Measurements from ENCODE around the gene DRAXIN.

DRAXIN gene

DNA sequence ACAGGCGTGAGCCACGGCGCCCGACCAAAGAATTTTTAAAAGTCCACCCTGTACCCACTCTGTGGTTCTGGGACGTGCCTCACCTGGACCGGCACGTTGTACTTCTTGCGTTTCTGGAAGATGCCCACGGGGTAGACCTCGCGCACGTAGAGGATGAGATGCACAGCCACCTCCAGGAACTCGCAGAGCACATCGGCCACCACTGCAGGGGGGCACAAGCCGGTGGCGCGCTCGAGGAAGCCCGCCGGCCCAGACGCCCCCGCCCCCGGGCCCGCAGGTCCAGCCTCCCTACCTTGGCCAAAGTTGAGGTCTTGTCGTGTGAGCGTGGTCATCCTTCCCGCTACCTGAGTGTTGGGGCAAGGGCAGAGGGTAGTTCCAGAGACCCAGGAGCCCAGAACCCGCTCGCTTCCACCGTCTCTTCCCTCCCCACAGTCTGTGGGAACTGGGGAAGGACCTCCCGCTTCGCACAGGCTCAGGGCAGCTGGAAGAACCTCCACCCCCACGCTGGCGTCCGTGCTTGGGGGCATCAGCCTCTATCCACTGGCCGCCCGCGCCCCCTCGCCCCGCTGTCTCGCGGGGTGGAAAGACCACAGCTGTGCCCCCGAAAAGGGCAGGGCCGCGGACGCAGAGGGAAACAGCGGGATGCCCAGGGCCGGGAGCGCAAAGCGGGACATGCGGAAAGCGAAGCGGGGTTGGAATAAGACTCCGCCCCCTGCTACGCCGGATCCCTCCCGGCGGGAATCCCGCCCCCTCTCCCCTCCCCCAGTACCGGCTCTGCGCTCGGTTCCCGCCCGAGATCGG lies 11.0 kb upstream of the DRAXIN start:
- peaks cover 31% of the 10 kb centered on the region for H3K79me2 ChIP-seq (ENCODE audit: insufficient read depth, low read length)
- H3K27ac ChIP-seq (ENCODE audit: low read length) = peak overlapping the region; percentile 93
- peak; percentile 33 for DNase-seq
- H3K36me3 ChIP-seq (ENCODE audit: insufficient read depth, low read length) = peaks cover 41% of the 10 kb centered on the region
- peak overlapping the region; percentile 87 for H3K4me2 ChIP-seq (ENCODE audit: insufficient read depth, low read length)
- peak overlapping the region; percentile 88 for H2AFZ ChIP-seq (ENCODE audit: low read depth, low read length)
- H3K4me1 ChIP-seq (ENCODE audit: insufficient read depth, low read length) = peaks cover 40% of the 10 kb centered on the region
- TF ChIP-seq, protein P1, sequence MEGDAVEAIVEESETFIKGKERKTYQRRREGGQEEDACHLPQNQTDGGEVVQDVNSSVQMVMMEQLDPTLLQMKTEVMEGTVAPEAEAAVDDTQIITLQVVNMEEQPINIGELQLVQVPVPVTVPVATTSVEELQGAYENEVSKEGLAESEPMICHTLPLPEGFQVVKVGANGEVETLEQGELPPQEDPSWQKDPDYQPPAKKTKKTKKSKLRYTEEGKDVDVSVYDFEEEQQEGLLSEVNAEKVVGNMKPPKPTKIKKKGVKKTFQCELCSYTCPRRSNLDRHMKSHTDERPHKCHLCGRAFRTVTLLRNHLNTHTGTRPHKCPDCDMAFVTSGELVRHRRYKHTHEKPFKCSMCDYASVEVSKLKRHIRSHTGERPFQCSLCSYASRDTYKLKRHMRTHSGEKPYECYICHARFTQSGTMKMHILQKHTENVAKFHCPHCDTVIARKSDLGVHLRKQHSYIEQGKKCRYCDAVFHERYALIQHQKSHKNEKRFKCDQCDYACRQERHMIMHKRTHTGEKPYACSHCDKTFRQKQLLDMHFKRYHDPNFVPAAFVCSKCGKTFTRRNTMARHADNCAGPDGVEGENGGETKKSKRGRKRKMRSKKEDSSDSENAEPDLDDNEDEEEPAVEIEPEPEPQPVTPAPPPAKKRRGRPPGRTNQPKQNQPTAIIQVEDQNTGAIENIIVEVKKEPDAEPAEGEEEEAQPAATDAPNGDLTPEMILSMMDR (IDR thresholded peaks at IDR 0.05; ENCODE audit: borderline replicate concordance, extremely low read depth, low read length, poor library complexity, severe bottlenecking) = no peak
- no peak for TF ChIP-seq EZH2 (IDR thresholded peaks at IDR 0.05; ENCODE audit: borderline replicate concordance, low read depth, low read length, severe bottlenecking)
- no peaks in the 10 kb centered on the region for H3K9me3 ChIP-seq (ENCODE audit: insufficient read depth, low read length, severe bottlenecking)
- peak overlapping the region; percentile 99 for H3K9ac ChIP-seq (ENCODE audit: low read depth, low read length)
- ATAC-seq (ENCODE audit: insufficient read depth, low read depth) = peak; percentile 20
- no peaks in the 10 kb centered on the region for H3K27me3 ChIP-seq (ENCODE audit: insufficient read depth, low read length, poor library complexity)
- peaks cover 26% of the 10 kb centered on the region for H4K20me1 ChIP-seq (ENCODE audit: insufficient read depth, low read length)
- peak overlapping the region; percentile 77 to 96 for H3K4me3 ChIP-seq (ENCODE audit: low read depth in 1 of 2, low read length in 2 of 2)

DNA sequence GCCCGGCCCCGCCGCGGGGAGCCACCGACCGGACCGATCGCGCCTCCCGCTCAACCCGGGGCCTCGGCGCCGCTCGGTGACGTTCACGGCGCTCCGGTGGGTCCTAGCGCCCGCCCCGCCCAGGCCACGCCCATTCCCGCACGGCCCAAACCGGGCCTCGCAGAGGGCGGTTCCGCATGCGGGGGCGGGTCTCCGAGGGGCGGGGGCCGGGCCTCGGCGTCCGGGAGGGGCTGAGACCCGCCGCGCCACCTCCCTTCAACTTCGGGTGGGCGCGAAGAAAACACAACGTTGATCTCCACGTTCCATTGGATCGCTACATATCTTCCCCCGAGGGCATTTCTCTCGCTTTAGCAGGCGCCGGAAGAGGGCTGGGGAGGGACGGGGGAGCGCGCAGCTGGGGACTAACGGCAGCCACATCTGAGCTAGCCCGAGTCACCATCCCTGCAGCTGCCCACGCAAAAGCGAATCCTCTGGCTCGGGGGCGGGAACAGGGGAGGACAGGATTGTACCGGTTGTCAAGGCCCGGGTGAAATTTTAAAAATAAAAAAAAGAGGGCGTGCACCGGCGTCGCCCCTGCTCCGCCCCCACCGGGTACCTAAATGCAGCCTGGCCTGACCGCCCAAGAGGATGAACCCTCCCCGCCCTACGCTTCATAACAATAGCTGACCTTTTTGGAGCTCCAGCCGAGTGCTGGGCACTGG lies 10.3 kb upstream of the DRAXIN start, which contains the start of gene MAD2L2:
MAD2L2 (minus strand) TSS at position 78 of the 701 bp plus-strand sequence. CDS start 547 bp downstream, outside the sequence.
- H2AFZ ChIP-seq (ENCODE audit: low read depth, low read length) = peak within 1 kb of the TSS; percentile 88
- DNase-seq (peak; percentile 96), ATAC-seq (ENCODE audit: insufficient read depth, low read depth) (peak; percentile 92)
- H3K27ac ChIP-seq (ENCODE audit: low read length) = peak within 1 kb of the TSS; percentile 93
- peak within 1 kb of the TSS; percentile 99 for H3K9ac ChIP-seq (ENCODE audit: low read depth, low read length)
- H3K4me3 ChIP-seq (ENCODE audit: low read depth in 1 of 2, low read length in 2 of 2) = peak within 1 kb of the TSS; percentile 77 to 96
- peak within 1 kb of the TSS; percentile 87 for H3K4me2 ChIP-seq (ENCODE audit: insufficient read depth, low read length)
- peaks cover 40% of the 10 kb centered on the region for H3K4me1 ChIP-seq (ENCODE audit: insufficient read depth, low read length)
- H3K79me2 ChIP-seq (ENCODE audit: insufficient read depth, low read length) = peaks cover 31% of the 10 kb centered on the region
- no peak for TF ChIP-seq EZH2 (IDR thresholded peaks at IDR 0.05; ENCODE audit: borderline replicate concordance, low read depth, low read length, severe bottlenecking)
- TF ChIP-seq, protein P1 (IDR thresholded peaks at IDR 0.05; ENCODE audit: borderline replicate concordance, extremely low read depth, low read length, poor library complexity, severe bottlenecking) = no peak
- H3K9me3 ChIP-seq (ENCODE audit: insufficient read depth, low read length, severe bottlenecking) = no peaks in the 10 kb centered on the region
- H3K27me3 ChIP-seq (ENCODE audit: insufficient read depth, low read length, poor library complexity) = no peaks in the 10 kb centered on the region
- peaks cover 33% of the 10 kb centered on the region for H3K36me3 ChIP-seq (ENCODE audit: insufficient read depth, low read length)
- H4K20me1 ChIP-seq (ENCODE audit: insufficient read depth, low read length) = peaks cover 19% of the 10 kb centered on the region

DNA sequence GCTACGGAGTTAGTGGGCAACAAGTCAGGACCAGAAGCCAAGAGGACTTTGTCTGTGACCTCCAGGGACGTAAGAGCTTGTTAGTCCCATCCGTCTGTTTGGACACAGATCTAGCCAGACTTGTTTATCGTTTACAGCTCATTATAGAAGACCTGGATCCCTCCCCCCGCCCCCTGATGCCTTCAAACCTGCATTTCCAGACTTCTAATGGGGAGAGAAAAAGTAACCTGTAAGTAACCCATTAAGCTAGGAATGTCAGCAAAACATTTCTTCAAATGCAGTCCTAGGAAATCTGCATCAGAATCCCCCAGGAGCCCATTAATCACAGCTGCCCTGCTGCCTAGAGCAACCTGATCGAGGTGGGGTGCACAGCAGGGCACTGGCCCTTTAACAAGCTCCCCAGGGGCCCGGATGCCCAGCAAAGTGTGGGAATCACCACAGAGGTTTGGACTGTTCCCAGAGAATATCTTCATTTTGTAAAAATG lies 9.2 kb upstream of the DRAXIN start:
- ATAC-seq (ENCODE audit: insufficient read depth, low read depth) (no peak), DNase-seq (no peak)
- H3K4me1 ChIP-seq (ENCODE audit: insufficient read depth, low read length) = peaks cover 37% of the 10 kb centered on the region
- peak overlapping the region; percentile 87 for H3K4me2 ChIP-seq (ENCODE audit: insufficient read depth, low read length)
- H3K9me3 ChIP-seq (ENCODE audit: insufficient read depth, low read length, severe bottlenecking) = no peaks in the 10 kb centered on the region
- H3K27ac ChIP-seq (ENCODE audit: low read length) = peak overlapping the region; percentile 93
- H3K9ac ChIP-seq (ENCODE audit: low read depth, low read length) = peak overlapping the region; percentile 99
- H2AFZ ChIP-seq (ENCODE audit: low read depth, low read length) = peak overlapping the region; percentile 82
- H3K4me3 ChIP-seq (ENCODE audit: low read depth in 1 of 2, low read length in 2 of 2) = peak overlapping the region in 1 of 2 experiments; percentile 77; a peak in 2 of 4 replicates
- TF ChIP-seq, protein P1 (IDR thresholded peaks at IDR 0.05; ENCODE audit: borderline replicate concordance, extremely low read depth, low read length, poor library complexity, severe bottlenecking) = no peak
- no peak for TF ChIP-seq EZH2 (IDR thresholded peaks at IDR 0.05; ENCODE audit: borderline replicate concordance, low read depth, low read length, severe bottlenecking)
- peaks cover 10% of the 10 kb centered on the region; the same call in 1 of the 2 replicates for H4K20me1 ChIP-seq (ENCODE audit: insufficient read depth, low read length)
- peaks cover 29% of the 10 kb centered on the region for H3K79me2 ChIP-seq (ENCODE audit: insufficient read depth, low read length)
- H3K27me3 ChIP-seq (ENCODE audit: insufficient read depth, low read length, poor library complexity) = no peaks in the 10 kb centered on the region
- H3K36me3 ChIP-seq (ENCODE audit: insufficient read depth, low read length) = peaks cover 22% of the 10 kb centered on the region
